IPS DF 6.9 (cell line): Measurements from ENCODE around the gene RNF212.
"Not testable (repeated sequence)": the region's sequence is repeated elsewhere in the genome, so short reads cannot be mapped to it uniquely, and the experiment has no call there.

Experiments
- DNase-seq: peaks from one replicate; pipeline ENCODE4 v3.0.0-alpha.2; 2013; ENCODE audit warnings: low read depth, low spot score
- H3K27ac ChIP-seq: one replicate; pipeline ENCODE4 v1.5.1; 2013; ENCODE audit warnings: low read length, control low read depth
- H3K27me3 ChIP-seq: 2 replicates; pipeline ENCODE4 v1.6.1; 2013; ENCODE audit warnings: mild to moderate bottlenecking, low read length; ENCODE audit not compliant: control insufficient read depth, insufficient read depth
- H3K36me3 ChIP-seq: 2 replicates; pipeline ENCODE4 v1.6.1; 2013; ENCODE audit warnings: low read length; ENCODE audit not compliant: control insufficient read depth, insufficient read depth
- H3K4me1 ChIP-seq: 2 replicates; pipeline ENCODE4 v1.6.1; 2013; ENCODE audit warnings: low read length; ENCODE audit not compliant: control insufficient read depth, insufficient read depth
- H3K4me3 ChIP-seq: 2 replicates; pipeline ENCODE4 v1.5.1; 2013; ENCODE audit warnings: mild to moderate bottlenecking, low read length
- H3K9me3 ChIP-seq: 2 replicates; pipeline ENCODE4 v1.6.1; 2013; ENCODE audit warnings: low read length, inconsistent platforms; ENCODE audit not compliant: control insufficient read depth, insufficient read depth
- WGBS: extraction: QIAGEN DNeasy Blood & Tissue Kit; methylation state at CpG from one replicate; pipeline ENCODE4 v1.1.7; 2013; ENCODE audit warnings: mixed read lengths, missing lambda C conversion rate; ENCODE audit not compliant: insufficient read length, insufficient coverage; 5-methylcytosine and 5-hydroxymethylcytosine counted together

The RNF212 gene

GRCh38 chr4:1049591-1049905 lies 63.8 kb downstream of the RNF212 start:
- Histone ChIP-seq H3K36me3 (no peaks in the 10 kb centered on the region), H3K27me3 (no peaks in the 10 kb centered on the region; the same call in 1 of the 2 replicates), H3K4me1 (peaks cover 2% of the 10 kb centered on the region; the same call in 1 of the 2 replicates), H3K9me3 (no peaks in the 10 kb centered on the region), H3K27ac (no peak overlapping the region), H3K4me3 (no peak overlapping the region)
- no CpG with 5 or more reads among the region's 21 CpGs for WGBS
- no peak for DNase-seq

GRCh38 chr4:1048773-1049590 lies 64.4 kb downstream of the RNF212 start:
- H3K27ac ChIP-seq = no peak overlapping the region
- peaks cover 2% of the 10 kb centered on the region; the same call in 1 of the 2 replicates for H3K4me1 ChIP-seq
- DNase-seq = no peak
- no peaks in the 10 kb centered on the region for H3K36me3 ChIP-seq
- no CpG with 5 or more reads among the region's 16 CpGs for WGBS
- no peak overlapping the region for H3K4me3 ChIP-seq
- no peaks in the 10 kb centered on the region for H3K9me3 ChIP-seq
- H3K27me3 ChIP-seq = no peaks in the 10 kb centered on the region; the same call in 1 of the 2 replicates

- WGBS = no CpG with 5 or more reads among the region's 34 CpGs
- DNase-seq = no peak
- Histone ChIP-seq H3K27ac (no peak overlapping the region), H3K9me3 (no peaks in the 10 kb centered on the region), H3K27me3 (no peaks in the 10 kb centered on the region; the same call in 1 of the 2 replicates), H3K4me3 (no peak overlapping the region), H3K36me3 (no peaks in the 10 kb centered on the region), H3K4me1 (peaks cover 8% of the 10 kb centered on the region)
These were observed 65.2 kb downstream of the RNF212 start for GRCh38 chr4:1047976-1048772.

GRCh38 chr4:1047106-1047975 lies 66.0 kb downstream of the RNF212 start:
- Histone ChIP-seq H3K27me3 (no peaks in the 10 kb centered on the region), H3K4me1 (peaks cover 10% of the 10 kb centered on the region), H3K36me3 (no peaks in the 10 kb centered on the region), H3K9me3 (no peaks in the 10 kb centered on the region), H3K4me3 (no peak overlapping the region), H3K27ac (no peak overlapping the region)
- WGBS = no CpG with 5 or more reads among the region's 41 CpGs
- DNase-seq = no peak

GRCh38 chr4:1046581-1047011 lies 66.8 kb downstream of the RNF212 start:
- not testable (repeated sequence) for H3K27me3 ChIP-seq

GRCh38 chr4:1045595-1046201 lies 67.7 kb downstream of the RNF212 start:
- Histone ChIP-seq H3K27ac (no peak overlapping the region), H3K4me3 (no peak overlapping the region), H3K27me3 (no peaks in the 10 kb centered on the region), H3K9me3 (no peaks in the 10 kb centered on the region), H3K36me3 (no peaks in the 10 kb centered on the region), H3K4me1 (peaks cover 9% of the 10 kb centered on the region)
- DNase-seq = no peak
- WGBS = no CpG with 5 or more reads among the region's 36 CpGs

More at GRCh38 chr4:1046581-1047011, 66.8 kb downstream of the RNF212 start:
- WGBS = no CpG with 5 or more reads among the region's 29 CpGs
- not testable (repeated sequence) for H3K4me1 ChIP-seq, H3K9me3 ChIP-seq, H3K27ac ChIP-seq, H3K36me3 ChIP-seq, H3K4me3 ChIP-seq, DNase-seq

GRCh38 chr4:1045193-1045594 lies 68.2 kb downstream of the RNF212 start:
- Histone ChIP-seq H3K36me3 (no peaks in the 10 kb centered on the region), H3K9me3 (no peaks in the 10 kb centered on the region), H3K4me1 (peaks cover 9% of the 10 kb centered on the region), H3K27ac (no peak overlapping the region), H3K27me3 (no peaks in the 10 kb centered on the region), H3K4me3 (no peak overlapping the region)
- no peak for DNase-seq
- no CpG with 5 or more reads among the region's 14 CpGs for WGBS

GRCh38 chr4:1044469-1045192 lies 68.7 kb downstream of the RNF212 start:
- Histone ChIP-seq H3K9me3 (no peaks in the 10 kb centered on the region), H3K27ac (no peak overlapping the region), H3K36me3 (no peaks in the 10 kb centered on the region), H3K27me3 (no peaks in the 10 kb centered on the region), H3K4me1 (peaks cover 12% of the 10 kb centered on the region), H3K4me3 (no peak overlapping the region)
- DNase-seq = no peak
- WGBS = no CpG with 5 or more reads among the region's 12 CpGs

GRCh38 chr4:1043651-1044468 lies 69.5 kb downstream of the RNF212 start:
- Histone ChIP-seq H3K27me3 (no peaks in the 10 kb centered on the region), H3K36me3 (no peaks in the 10 kb centered on the region), H3K27ac (no peak overlapping the region), H3K4me1 (peaks cover 12% of the 10 kb centered on the region), H3K4me3 (no peak overlapping the region), H3K9me3 (no peaks in the 10 kb centered on the region)
- no CpG with 5 or more reads among the region's 36 CpGs for WGBS
- no peak for DNase-seq
